ENCODE measurements around the gene GSG1L2.

Gene GSG1L2

DNA sequence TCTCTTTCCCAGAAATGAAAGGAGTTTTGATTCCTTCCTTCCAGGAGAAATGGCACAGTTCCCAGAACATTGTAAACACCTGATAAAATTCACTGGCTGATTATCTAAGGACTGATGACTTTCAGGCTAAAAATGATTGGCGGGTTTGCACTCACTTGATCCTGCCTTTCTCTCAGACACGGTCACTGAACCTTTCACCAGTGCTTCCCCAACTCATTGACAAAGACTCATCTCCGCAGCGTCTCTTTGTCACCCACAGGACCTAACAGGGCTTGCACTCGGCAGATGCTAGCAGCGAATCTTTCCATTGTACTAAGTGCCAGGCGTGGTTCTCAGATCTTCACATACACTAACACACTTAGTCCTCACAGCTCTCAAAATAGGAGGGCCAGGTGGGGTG, 23.2 kb downstream of the GSG1L2 start:
- Histone ChIP-seq H3K36me3 (no peaks in the 10 kb centered on the region), H3K4me1 (ENCODE audit: control insufficient read depth in 1 of 2, insufficient read depth in 1 of 2, low read depth in 1 of 2, low read length in 1 of 2) (no peaks in the 10 kb centered on the region), H3K27ac (no peak overlapping the region), H3K4me3 (ENCODE audit: low read depth in 1 of 2, low read length in 1 of 2) (no peak overlapping the region), H3K9me3 (no peaks in the 10 kb centered on the region), H3K27me3 (peaks cover 42% of the 10 kb centered on the region)
- TF ChIP-seq, protein P1, sequence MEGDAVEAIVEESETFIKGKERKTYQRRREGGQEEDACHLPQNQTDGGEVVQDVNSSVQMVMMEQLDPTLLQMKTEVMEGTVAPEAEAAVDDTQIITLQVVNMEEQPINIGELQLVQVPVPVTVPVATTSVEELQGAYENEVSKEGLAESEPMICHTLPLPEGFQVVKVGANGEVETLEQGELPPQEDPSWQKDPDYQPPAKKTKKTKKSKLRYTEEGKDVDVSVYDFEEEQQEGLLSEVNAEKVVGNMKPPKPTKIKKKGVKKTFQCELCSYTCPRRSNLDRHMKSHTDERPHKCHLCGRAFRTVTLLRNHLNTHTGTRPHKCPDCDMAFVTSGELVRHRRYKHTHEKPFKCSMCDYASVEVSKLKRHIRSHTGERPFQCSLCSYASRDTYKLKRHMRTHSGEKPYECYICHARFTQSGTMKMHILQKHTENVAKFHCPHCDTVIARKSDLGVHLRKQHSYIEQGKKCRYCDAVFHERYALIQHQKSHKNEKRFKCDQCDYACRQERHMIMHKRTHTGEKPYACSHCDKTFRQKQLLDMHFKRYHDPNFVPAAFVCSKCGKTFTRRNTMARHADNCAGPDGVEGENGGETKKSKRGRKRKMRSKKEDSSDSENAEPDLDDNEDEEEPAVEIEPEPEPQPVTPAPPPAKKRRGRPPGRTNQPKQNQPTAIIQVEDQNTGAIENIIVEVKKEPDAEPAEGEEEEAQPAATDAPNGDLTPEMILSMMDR (IDR thresholded peaks at IDR 0.05), result no peak

DNA sequence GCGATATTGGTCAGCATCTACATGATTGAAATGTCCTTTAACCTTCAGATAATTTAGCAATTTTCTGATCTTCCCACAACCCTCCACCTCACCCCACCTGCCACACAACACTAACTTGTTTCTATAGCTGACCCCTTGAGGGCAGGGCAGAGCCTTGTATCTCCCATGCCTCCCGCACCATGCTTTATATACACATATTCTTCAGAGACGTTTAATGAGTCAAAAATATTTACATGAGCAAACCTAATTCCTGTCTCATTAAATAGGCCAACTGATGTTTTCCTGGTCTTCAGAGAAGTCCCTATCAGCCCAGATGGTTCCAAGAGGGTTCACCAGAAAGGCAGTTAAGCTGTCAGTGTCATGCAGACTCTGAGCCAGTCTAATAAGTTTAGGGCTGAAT, 23.9 kb downstream of the GSG1L2 start:
- Histone ChIP-seq H3K27ac (no peak overlapping the region), H3K36me3 (no peaks in the 10 kb centered on the region), H3K4me1 (ENCODE audit: control insufficient read depth in 1 of 2, insufficient read depth in 1 of 2, low read depth in 1 of 2, low read length in 1 of 2) (no peaks in the 10 kb centered on the region), H3K9me3 (no peaks in the 10 kb centered on the region), H3K4me3 (ENCODE audit: low read depth in 1 of 2, low read length in 1 of 2) (no peak overlapping the region), H3K27me3 (peaks cover 39% of the 10 kb centered on the region)
- TF ChIP-seq, protein P1 (IDR thresholded peaks at IDR 0.05), result no peak

DNA sequence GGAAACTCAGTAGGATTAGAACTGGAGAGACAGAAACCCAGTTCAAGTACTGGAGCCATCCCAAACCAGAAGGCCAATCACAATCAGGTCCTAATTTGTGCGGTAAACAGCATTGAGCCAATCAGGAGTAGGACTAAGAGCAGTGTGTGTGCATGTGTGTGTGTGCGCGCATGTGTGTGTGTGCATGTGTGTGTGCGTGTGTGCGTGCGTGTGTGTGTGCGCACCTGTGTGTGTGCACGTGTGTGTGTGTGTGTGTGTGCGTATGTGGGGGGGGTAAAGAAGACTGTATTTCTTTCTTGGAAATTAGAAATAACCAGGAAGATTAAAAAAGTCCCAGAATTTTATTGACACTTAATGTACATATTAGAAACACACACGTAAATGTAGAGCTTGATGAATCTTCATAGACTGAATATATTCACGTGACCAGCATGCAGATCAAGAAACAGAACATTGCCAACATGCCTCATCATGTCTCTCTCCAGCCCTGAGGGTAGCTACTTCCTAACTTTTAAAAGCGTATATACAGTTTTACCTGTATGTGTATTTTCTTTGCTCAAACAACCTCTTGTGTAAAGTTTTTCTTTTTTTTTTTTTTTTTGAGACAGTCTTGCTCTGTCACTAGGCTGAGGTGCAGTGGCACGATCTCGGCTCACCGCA, 29.6 kb downstream of the GSG1L2 start:
- TF ChIP-seq, protein P1 (IDR thresholded peaks at IDR 0.05), result no peak
- H3K9me3 ChIP-seq, result no peaks in the 10 kb centered on the region
- no peaks in the 10 kb centered on the region for H3K36me3 ChIP-seq
- H3K4me3 ChIP-seq (ENCODE audit: low read depth in 1 of 2, low read length in 1 of 2), result no peak overlapping the region
- peaks cover 10% of the 10 kb centered on the region for H3K27me3 ChIP-seq
- no peaks in the 10 kb centered on the region for H3K4me1 ChIP-seq (ENCODE audit: control insufficient read depth in 1 of 2, insufficient read depth in 1 of 2, low read depth in 1 of 2, low read length in 1 of 2)
- H3K27ac ChIP-seq, result no peak overlapping the region

DNA sequence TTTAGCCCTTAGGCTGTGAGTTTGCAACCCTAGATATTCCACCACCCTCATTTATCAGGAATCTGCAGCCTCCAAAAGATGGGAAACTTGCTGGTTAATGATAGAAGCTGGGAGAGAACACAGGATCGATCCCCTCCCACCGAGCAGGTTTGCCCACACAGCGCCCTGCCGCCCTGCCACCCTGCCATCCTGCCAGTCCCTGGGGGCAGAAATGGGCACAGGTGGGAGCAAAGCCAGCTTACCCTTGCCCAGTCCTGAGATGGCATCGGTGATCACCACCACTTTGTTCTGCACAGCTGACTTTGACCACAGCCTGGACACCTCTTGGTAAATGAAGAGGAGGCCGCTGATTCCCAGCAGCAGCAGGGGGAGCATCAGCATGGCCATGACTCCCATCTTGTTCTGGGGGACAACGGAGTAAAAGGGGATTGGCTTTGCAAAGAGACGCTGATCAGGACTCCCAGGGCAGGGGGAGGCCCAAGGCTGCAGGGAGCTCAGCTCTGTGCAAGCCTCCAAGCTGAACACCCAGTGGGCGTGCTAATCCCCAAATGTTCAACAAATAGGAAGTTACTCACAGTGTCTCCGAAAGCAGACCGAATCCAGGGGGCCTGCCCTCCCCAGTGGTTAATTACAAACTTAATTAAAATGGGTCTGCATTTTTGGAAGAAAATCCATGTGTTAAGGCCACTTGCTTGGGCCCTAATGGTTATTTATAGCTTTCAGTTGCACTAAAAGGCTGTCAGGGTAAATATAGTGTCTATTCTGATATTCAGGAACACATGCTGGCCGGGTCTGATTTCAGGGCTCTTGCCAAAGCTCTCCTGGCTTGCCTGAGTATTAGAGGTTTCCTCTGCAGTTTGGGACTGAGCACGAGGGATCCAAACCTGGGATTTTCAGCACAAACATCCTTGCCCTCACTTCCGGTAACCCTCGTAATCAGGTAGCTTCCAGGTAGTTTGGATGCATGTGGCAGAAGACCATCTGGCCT, 30.7 kb downstream of the GSG1L2 start, which contains the start of gene DHRS7C:
DHRS7C (minus strand) TSS at position 704 of the 988 bp plus-strand sequence; CDS start at position 396, 308 bp downstream.
- Histone ChIP-seq H3K27ac (no peak within 1 kb of the TSS), H3K4me3 (ENCODE audit: low read depth in 1 of 2, low read length in 1 of 2) (no peak within 1 kb of the TSS), H3K9me3 (no peaks in the 10 kb centered on the region), H3K4me1 (ENCODE audit: control insufficient read depth in 1 of 2, insufficient read depth in 1 of 2, low read depth in 1 of 2, low read length in 1 of 2) (no peaks in the 10 kb centered on the region), H3K36me3 (no peaks in the 10 kb centered on the region), H3K27me3 (peaks cover 10% of the 10 kb centered on the region)
- TF ChIP-seq, protein P1 (IDR thresholded peaks at IDR 0.05), result no peak

DNA sequence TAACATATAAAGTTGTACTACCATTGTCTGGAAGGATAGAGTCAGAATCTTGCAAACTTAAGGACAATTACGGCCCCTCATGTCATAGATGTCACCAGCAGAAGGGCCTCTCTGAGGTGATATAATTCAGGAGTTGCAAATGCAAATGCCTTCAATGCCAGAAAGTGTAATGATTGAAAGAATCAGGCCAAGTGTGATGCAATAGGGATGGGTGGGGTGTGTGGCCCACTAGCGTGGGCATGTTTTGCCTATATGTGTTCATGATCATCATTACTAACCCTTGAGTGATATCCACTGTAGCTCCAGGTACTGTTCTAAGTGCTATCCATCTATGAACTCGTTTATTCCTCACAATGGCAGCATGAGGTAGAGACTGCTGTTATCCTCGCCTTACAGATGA, 31.6 kb downstream of the GSG1L2 start:
- Histone ChIP-seq H3K4me1 (ENCODE audit: control insufficient read depth in 1 of 2, insufficient read depth in 1 of 2, low read depth in 1 of 2, low read length in 1 of 2) (no peaks in the 10 kb centered on the region), H3K27me3 (peaks cover 10% of the 10 kb centered on the region), H3K27ac (no peak overlapping the region), H3K4me3 (ENCODE audit: low read depth in 1 of 2, low read length in 1 of 2) (no peak overlapping the region), H3K36me3 (no peaks in the 10 kb centered on the region), H3K9me3 (no peaks in the 10 kb centered on the region)
- TF ChIP-seq, protein P1 (IDR thresholded peaks at IDR 0.05), result no peak

All from neutrophil (primary cell).